ENCODE measurements around the gene SYT14. TPM values are rescaled to one million over a fixed set of nuclear protein-coding genes. Genes with fewer than 3 reads are reported as not detected.

SYT14 gene
- total RNA-seq, 1 experiment from 2014 or later: 0.07 TPM

GRCh38 chr1:210003501-210003900 lies 65.5 kb downstream of the SYT14 start:
- H2AFZ ChIP-seq (ENCODE audit: low read depth, low read length, poor library complexity, severe bottlenecking): no peak overlapping the region
- DNase-seq (ENCODE audit: low read depth, low spot score) (no peak), ATAC-seq (no peak)
- RAD21 ChIA-PET (ENCODE audit: low non-redundant PET in 1 of 2, low total read pairs in 2 of 2, uncharacterized antibody in 2 of 2, unreplicated experiment in 2 of 2): no interaction called here
- H3K27ac ChIP-seq (ENCODE audit: low read depth, low read length): no peak overlapping the region
- no peaks in the 10 kb centered on the region for H4K20me1 ChIP-seq (ENCODE audit: insufficient read depth)
- TF ChIP-seq CTCF (IDR thresholded peaks at IDR 0.05 in 2 of 3, conservative IDR thresholded peaks at IDR 0.05 in 1 of 3; ENCODE audit: borderline replicate concordance in 1 of 3, insufficient read depth in 1 of 3, low read depth in 2 of 3, low read length in 2 of 3) (no peak), RAD21 (IDR thresholded peaks at IDR 0.05; ENCODE audit: low read depth) (no peak)
- BruUV-seq (replicated peaks): no TSS peak
- no peaks in the 10 kb centered on the region for H3K9me3 ChIP-seq (ENCODE audit: control insufficient read depth in 1 of 2, insufficient read depth in 1 of 2, low read depth in 1 of 2, low read length in 2 of 2)
- POLR2A ChIA-PET: no interaction called here
- H3K79me2 ChIP-seq (ENCODE audit: insufficient read depth, low read length): no peaks in the 10 kb centered on the region
- no peaks in the 10 kb centered on the region for H3K4me1 ChIP-seq (ENCODE audit: control insufficient read depth in 1 of 2, insufficient read depth in 2 of 2, low read length in 2 of 2)
- CTCF ChIA-PET: no interaction called here
- no peak overlapping the region for H3K4me3 ChIP-seq (replicated peaks in 1 of 2; ENCODE audit: low read depth in 1 of 2, low read length in 2 of 2)
- H3K27me3 ChIP-seq (ENCODE audit: insufficient read depth, low read length): peaks cover 46% of the 10 kb centered on the region
- intact Hi-C loops (cut with micrococcal nuclease): no loop called here
- H3K9me2 ChIP-seq (ENCODE audit: insufficient read depth): no peaks in the 10 kb centered on the region
- H3K4me2 ChIP-seq (ENCODE audit: low read length): no peak overlapping the region
- no peak overlapping the region for H3K9ac ChIP-seq (ENCODE audit: low read length)
- H3K36me3 ChIP-seq (ENCODE audit: control insufficient read depth in 1 of 2, insufficient read depth in 2 of 2, low read length in 2 of 2): no peaks in the 10 kb centered on the region

- Histone ChIP-seq H3K9me3 (ENCODE audit: control insufficient read depth in 1 of 2, insufficient read depth in 1 of 2, low read depth in 1 of 2, low read length in 2 of 2) (no peaks in the 10 kb centered on the region), H3K36me3 (ENCODE audit: control insufficient read depth in 1 of 2, insufficient read depth in 2 of 2, low read length in 2 of 2) (no peaks in the 10 kb centered on the region), H3K27me3 (ENCODE audit: insufficient read depth, low read length) (peaks cover 28% of the 10 kb centered on the region), H3K4me2 (ENCODE audit: low read length) (no peak overlapping the region), H2AFZ (ENCODE audit: low read depth, low read length, poor library complexity, severe bottlenecking) (no peak overlapping the region), H3K9me2 (ENCODE audit: insufficient read depth) (no peaks in the 10 kb centered on the region), H3K4me3 (replicated peaks in 1 of 2; ENCODE audit: low read depth in 1 of 2, low read length in 2 of 2) (no peak overlapping the region), H3K9ac (ENCODE audit: low read length) (no peak overlapping the region), H3K4me1 (ENCODE audit: control insufficient read depth in 1 of 2, insufficient read depth in 2 of 2, low read length in 2 of 2) (no peaks in the 10 kb centered on the region), H4K20me1 (ENCODE audit: insufficient read depth) (no peaks in the 10 kb centered on the region; the same call in 1 of the 2 replicates), H3K79me2 (ENCODE audit: insufficient read depth, low read length) (no peaks in the 10 kb centered on the region), H3K27ac (ENCODE audit: low read depth, low read length) (no peak overlapping the region)
- no peak for TF ChIP-seq FOSL1 (IDR thresholded peaks at IDR 0.05; ENCODE audit: low read depth)
- no peak for TF ChIP-seq REST (IDR thresholded peaks at IDR 0.05; ENCODE audit: low read depth)
- no peak for TF ChIP-seq SIN3A (IDR thresholded peaks at IDR 0.05; ENCODE audit: low read depth)
- RAD21 ChIA-PET (ENCODE audit: low non-redundant PET in 1 of 2, low total read pairs in 2 of 2, uncharacterized antibody in 2 of 2, unreplicated experiment in 2 of 2): no interaction called here
- no peak for DNase-seq (ENCODE audit: low read depth, low spot score)
- ATAC-seq: no peak
- POLR2A ChIA-PET: no interaction called here
- CTCF ChIA-PET: no interaction called here
- no TSS peak for BruUV-seq (replicated peaks)
- intact Hi-C loops (cut with micrococcal nuclease): no loop called here
These were observed 72.1 kb downstream of the SYT14 start for GRCh38 chr1:210010161-210010560.

All from HCT116 (cell line).